Gastrocnemius medialis (tissue), 4 donors: Measurements from ENCODE around the gene CCBE1.

Experiments used
- POLR2A ChIP-seq, 2 donors: fragments of 450-650 bp; IDR thresholded peaks; one replicate each; pipeline ENCODE4 v1.6.1; 2017; ENCODE audit warnings: antibody characterized with exemption in 2 of 2, mild to moderate bottlenecking in 2 of 2, moderate library complexity in 2 of 2
- TF ChIP-seq, protein P1 (sequence below), 5 experiments: fragments of 450-650 bp in 3 of 5; fragments of 200-600 bp in 2 of 5; sonication (generic) in 2 of 5; IDR thresholded peaks in 4 of 5; conservative IDR thresholded peaks in 1 of 5; 1 replicate in 4 of 5; 2 replicates in 1 of 5; pipeline ENCODE4 v1.5.1; 2016 to 2019; ENCODE audit warnings: antibody characterized with exemption in 5 of 5, mild to moderate bottlenecking in 3 of 5, moderate library complexity in 3 of 5

GRCh38 chr18:59712311-59712710 lies 15.1 kb upstream of the CCBE1 start:
- TF ChIP-seq, protein P1, sequence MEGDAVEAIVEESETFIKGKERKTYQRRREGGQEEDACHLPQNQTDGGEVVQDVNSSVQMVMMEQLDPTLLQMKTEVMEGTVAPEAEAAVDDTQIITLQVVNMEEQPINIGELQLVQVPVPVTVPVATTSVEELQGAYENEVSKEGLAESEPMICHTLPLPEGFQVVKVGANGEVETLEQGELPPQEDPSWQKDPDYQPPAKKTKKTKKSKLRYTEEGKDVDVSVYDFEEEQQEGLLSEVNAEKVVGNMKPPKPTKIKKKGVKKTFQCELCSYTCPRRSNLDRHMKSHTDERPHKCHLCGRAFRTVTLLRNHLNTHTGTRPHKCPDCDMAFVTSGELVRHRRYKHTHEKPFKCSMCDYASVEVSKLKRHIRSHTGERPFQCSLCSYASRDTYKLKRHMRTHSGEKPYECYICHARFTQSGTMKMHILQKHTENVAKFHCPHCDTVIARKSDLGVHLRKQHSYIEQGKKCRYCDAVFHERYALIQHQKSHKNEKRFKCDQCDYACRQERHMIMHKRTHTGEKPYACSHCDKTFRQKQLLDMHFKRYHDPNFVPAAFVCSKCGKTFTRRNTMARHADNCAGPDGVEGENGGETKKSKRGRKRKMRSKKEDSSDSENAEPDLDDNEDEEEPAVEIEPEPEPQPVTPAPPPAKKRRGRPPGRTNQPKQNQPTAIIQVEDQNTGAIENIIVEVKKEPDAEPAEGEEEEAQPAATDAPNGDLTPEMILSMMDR (IDR thresholded peaks at IDR 0.05 in 4 of 5, conservative IDR thresholded peaks at IDR 0.05 in 1 of 5): no peak
- no peak for TF ChIP-seq POLR2A (IDR thresholded peaks at IDR 0.05)
